Colonic mucosa (tissue), 4 donors: ENCODE measurements around the gene GSS. TPM values are rescaled to one million over a fixed set of nuclear protein-coding genes. Genes with fewer than 3 reads are reported as not detected.

ENCODE experiments used
- DNase-seq: peaks from one replicate; pipeline ENCODE4 v3.0.0-alpha.2; 2020
- H3K27ac ChIP-seq: fragments of 200-600 bp; one replicate; pipeline ENCODE4 v1.8.0; 2021
- H3K27me3 ChIP-seq: fragments of 200-600 bp; one replicate; pipeline ENCODE4 v1.8.0; 2021
- H3K36me3 ChIP-seq: fragments of 200-600 bp; one replicate; pipeline ENCODE4 v1.8.0; 2021
- H3K4me1 ChIP-seq: fragments of 200-600 bp; one replicate; pipeline ENCODE4 v1.8.0; 2021; ENCODE audit warnings: mild to moderate bottlenecking
- H3K4me3 ChIP-seq: fragments of 200-600 bp; one replicate; pipeline ENCODE4 v1.8.0; 2021
- H3K9ac ChIP-seq, 2 donors: one replicate each; pipeline ENCODE4 v1.7.0; 2013; ENCODE audit warnings: control low read depth in 2 of 2, low read depth in 2 of 2, low read length in 2 of 2
- H3K9me3 ChIP-seq: fragments of 200-600 bp; one replicate; pipeline ENCODE4 v1.8.0; 2021
- CTCF ChIP-seq: fragments of 200-600 bp; IDR thresholded peaks from one replicate; pipeline ENCODE4 v1.8.0; 2022; ENCODE audit warnings: antibody characterized with exemption, mild to moderate bottlenecking
- intact Hi-C: fragments of 100-400 bp; cut with DNase I; formaldehyde crosslinking; loops from one replicate; pipeline ENCODE4 v1.14.1; 2022
- total RNA-seq, 2 donors: library from RNA; stranded (reverse); fragmentation: NEBNext Ultra II Directional in 1 of 2; extraction: Animal tissue kit (Norgen Biotek cat#: 25700) in 1 of 2; gene quantifications; one replicate each; pipeline ENCODE4 v1.2.1, GENCODE V29; 2021
- donor health status: healthy.
- donor health status: DM: no; HTN: no; CAD: no.
- donor health status: DM: no; HTN: no; CAD: no.

Gene GSS
- total RNA-seq, 2 donors from 2014 or later, result 83.4 to 109 TPM

GRCh38 chr20:34887023-34887422 is 68.6 kb downstream of the GSS start:
- intact Hi-C loops, result no loop called here
- DNase-seq, result no peak
- Histone ChIP-seq H3K36me3 (peaks cover 7% of the 10 kb centered on the region), H3K4me1 (peaks cover 15% of the 10 kb centered on the region), H3K4me3 (no peak overlapping the region), H3K9me3 (no peaks in the 10 kb centered on the region), H3K9ac (no peak overlapping the region), H3K27ac (no peak overlapping the region), H3K27me3 (no peaks in the 10 kb centered on the region)
- no peak for TF ChIP-seq CTCF

DNA sequence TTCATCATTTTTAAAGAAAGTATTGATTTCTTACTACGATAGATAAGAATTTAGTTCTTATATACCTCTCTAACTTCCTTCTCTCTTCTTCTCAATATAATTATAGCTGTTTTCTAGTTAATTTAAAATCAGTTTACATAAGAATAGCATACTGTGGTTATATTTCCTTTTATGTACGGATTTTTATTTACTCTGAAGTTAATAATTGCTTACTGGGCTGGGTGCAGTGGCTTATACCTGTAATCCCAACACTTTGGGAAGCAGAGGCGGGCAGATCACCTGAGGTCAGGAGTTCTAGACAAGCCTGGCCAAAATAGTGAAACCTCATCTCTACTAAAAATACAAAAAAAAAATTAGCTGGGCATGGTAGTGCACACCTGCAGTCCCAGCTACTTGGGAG is 69.5 kb downstream of the GSS start:
- Histone ChIP-seq H3K27me3 (no peaks in the 10 kb centered on the region), H3K36me3 (peaks cover 7% of the 10 kb centered on the region), H3K4me1 (peaks cover 12% of the 10 kb centered on the region), H3K4me3 (no peak overlapping the region), H3K9ac (no peak overlapping the region), H3K27ac (no peak overlapping the region), H3K9me3 (no peaks in the 10 kb centered on the region)
- DNase-seq, result no peak
- intact Hi-C loops, result no loop called here
- TF ChIP-seq CTCF, result no peak

DNA sequence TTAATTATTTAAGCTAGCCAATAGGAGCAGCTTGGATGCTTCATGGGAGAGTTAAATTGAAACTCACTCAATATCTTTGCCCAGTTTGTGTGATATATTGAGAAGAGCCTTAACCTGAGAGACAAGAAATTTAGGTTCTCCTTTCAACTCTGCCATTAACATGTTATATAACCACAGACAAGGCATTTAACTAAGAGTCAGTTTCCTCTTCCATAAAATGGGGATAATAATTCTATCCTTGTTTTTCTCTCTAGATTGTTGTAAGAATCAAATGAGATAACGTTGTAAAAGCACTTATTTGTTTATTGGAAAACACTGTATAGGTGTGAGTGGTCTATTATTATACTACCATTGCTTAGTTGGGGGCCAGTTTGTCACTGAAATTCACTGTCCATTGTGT is 71.3 kb downstream of the GSS start:
- intact Hi-C loops, result no loop called here
- no peak overlapping the region for H3K9ac ChIP-seq
- peaks cover 7% of the 10 kb centered on the region for H3K36me3 ChIP-seq
- DNase-seq, result no peak
- TF ChIP-seq CTCF, result no peak
- no peaks in the 10 kb centered on the region for H3K9me3 ChIP-seq
- H3K27ac ChIP-seq, result no peak overlapping the region
- no peak overlapping the region for H3K4me3 ChIP-seq
- H3K27me3 ChIP-seq, result no peaks in the 10 kb centered on the region
- H3K4me1 ChIP-seq, result peaks cover 4% of the 10 kb centered on the region

DNA sequence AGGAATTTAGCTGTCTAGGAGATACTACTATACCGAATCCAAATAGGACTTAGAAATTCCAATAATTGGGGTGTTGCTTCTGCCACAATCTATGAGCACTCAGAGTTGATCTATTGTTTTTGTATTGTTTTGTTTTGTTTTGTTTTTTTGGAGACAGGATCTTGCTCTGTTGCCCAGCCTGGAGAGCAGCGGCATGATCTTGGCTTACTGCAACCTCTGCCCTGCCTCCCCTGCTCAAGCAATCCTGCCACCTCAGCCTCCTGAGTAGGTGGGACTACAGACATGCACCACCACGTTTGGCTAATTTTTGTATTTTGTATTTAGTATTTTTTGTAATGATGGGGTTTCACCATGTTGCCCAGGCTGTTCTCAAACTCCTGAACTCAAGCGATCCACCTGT is 71.8 kb downstream of the GSS start:
- Histone ChIP-seq H3K27ac (no peak overlapping the region), H3K9ac (no peak overlapping the region)
- intact Hi-C loops, result no loop called here

DNA sequence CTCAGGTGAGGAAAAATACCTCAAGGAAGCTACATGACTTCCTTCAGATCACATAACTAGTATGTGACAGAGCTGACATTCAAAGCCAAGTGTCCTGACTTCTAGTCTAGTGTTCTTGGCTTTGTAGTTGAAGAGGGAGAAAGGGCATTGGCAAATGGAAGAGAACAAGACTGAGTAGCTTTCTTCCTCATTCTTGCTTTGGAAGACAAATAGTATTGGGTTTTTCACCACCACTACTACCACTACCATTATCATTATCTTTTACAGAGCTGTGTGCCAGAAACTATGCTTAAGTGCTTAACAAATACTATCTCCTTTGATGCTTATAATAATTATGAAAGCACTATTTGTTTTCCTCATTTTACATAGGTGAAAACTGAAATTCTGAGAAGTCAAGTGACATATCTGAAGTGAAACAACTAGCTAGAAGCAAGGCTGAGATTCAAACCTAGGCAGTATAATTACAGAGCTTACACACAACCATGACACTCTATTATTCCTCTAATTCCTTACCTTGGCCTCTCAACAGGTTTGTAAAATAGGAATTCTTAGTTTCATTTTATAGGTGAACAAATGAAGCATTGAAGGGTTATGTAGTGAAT is 72.4 kb downstream of the GSS start:
- intact Hi-C loops, result no loop called here
- Histone ChIP-seq H3K9me3 (no peaks in the 10 kb centered on the region), H3K4me1 (peaks cover 4% of the 10 kb centered on the region), H3K4me3 (no peak overlapping the region), H3K27ac (no peak overlapping the region), H3K9ac (no peak overlapping the region), H3K27me3 (no peaks in the 10 kb centered on the region), H3K36me3 (peaks cover 7% of the 10 kb centered on the region)
- no peak for DNase-seq
- no peak for TF ChIP-seq CTCF

More for the DNA sequence above, 71.8 kb downstream of the GSS start:
- no peak overlapping the region for H3K4me3 ChIP-seq
- TF ChIP-seq CTCF, result no peak
- no peaks in the 10 kb centered on the region for H3K27me3 ChIP-seq
- H3K36me3 ChIP-seq, result peaks cover 7% of the 10 kb centered on the region
- H3K9me3 ChIP-seq, result no peaks in the 10 kb centered on the region
- H3K4me1 ChIP-seq, result peaks cover 4% of the 10 kb centered on the region
- no peak for DNase-seq
